Measurements from ENCODE around the gene TACR1. TPM values are rescaled to one million over a fixed set of nuclear protein-coding genes. Genes with fewer than 3 reads are reported as not detected.

The TACR1 gene
- total and polyA plus RNA-seq, 2 experiments from 2014 or later = 0.13 to 0.19 TPM

DNA sequence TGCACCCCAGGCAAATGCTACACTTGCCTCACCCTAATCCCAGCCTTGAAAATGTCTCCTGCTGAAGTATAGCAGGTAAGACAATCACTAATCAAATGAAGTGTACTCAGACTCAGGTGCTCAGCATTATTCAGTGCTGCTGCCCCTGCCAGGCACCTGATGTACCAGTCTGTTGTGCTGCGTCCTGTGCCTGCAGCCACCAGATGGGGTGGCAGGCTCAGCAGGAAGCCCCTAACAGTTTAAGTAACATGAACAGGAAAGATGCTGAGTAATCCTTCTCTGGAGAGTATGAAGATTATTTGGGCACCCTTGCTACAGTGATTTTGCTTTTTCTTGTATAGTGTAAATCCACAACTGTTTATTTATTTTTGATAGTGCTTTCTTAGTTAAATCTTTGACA is 69.1 kb downstream of the TACR1 start:
- TF ChIP-seq EZH2phosphoT487 (IDR thresholded peaks at IDR 0.05; ENCODE audit: low read depth, severe bottlenecking, unreplicated experiment) (no peak), EZH2 (IDR thresholded peaks at IDR 0.05; ENCODE audit: borderline replicate concordance) (no peak)
- TF ChIP-seq, protein P1, sequence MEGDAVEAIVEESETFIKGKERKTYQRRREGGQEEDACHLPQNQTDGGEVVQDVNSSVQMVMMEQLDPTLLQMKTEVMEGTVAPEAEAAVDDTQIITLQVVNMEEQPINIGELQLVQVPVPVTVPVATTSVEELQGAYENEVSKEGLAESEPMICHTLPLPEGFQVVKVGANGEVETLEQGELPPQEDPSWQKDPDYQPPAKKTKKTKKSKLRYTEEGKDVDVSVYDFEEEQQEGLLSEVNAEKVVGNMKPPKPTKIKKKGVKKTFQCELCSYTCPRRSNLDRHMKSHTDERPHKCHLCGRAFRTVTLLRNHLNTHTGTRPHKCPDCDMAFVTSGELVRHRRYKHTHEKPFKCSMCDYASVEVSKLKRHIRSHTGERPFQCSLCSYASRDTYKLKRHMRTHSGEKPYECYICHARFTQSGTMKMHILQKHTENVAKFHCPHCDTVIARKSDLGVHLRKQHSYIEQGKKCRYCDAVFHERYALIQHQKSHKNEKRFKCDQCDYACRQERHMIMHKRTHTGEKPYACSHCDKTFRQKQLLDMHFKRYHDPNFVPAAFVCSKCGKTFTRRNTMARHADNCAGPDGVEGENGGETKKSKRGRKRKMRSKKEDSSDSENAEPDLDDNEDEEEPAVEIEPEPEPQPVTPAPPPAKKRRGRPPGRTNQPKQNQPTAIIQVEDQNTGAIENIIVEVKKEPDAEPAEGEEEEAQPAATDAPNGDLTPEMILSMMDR (IDR thresholded peaks at IDR 0.05; ENCODE audit: poor library complexity) = no peak
- WGBS (ENCODE audit: low lambda C conversion rate, missing lambda C conversion rate) = 74% methylated on average over 1 of the region's 1 CpG
- Histone ChIP-seq H3K9me3 (ENCODE audit: low read depth) (no peaks in the 10 kb centered on the region), H3K9me2 (replicated peaks; ENCODE audit: insufficient read depth) (no peaks in the 10 kb centered on the region), H2AFZ (no peak overlapping the region), H3K4me1 (ENCODE audit: insufficient read depth) (peaks cover 4% of the 10 kb centered on the region), H3K4me3 (no peak overlapping the region), H3K4me2 (no peak overlapping the region), H3K27me3 (no peaks in the 10 kb centered on the region), H4K20me1 (ENCODE audit: insufficient read depth, poor library complexity, severe bottlenecking) (no peaks in the 10 kb centered on the region), H3K79me2 (no peaks in the 10 kb centered on the region), H3K36me3 (replicated peaks; ENCODE audit: insufficient read depth, low read depth) (no peaks in the 10 kb centered on the region), H3K27ac (no peak overlapping the region)
- no peak for DNase-seq (ENCODE audit: low spot score)

DNA sequence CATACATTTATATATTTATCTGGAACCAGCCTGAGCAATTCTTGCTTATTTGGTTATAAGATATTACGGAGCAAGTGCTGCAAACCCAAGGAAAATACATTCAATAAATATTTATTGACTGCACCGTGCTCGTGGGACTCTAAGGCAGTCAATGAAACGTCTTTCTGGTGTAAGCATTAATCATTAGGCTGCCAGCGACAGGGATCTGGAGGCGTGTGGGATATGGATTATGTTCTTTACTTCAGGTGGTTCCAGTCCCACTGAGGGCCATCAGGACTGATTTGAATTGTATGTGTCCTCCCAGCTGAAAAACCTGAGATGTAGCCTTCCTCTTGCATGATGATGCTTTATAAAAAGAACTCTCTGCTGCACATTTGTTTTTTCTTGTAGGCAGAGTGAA is 75.4 kb downstream of the TACR1 start:
- H3K9me2 ChIP-seq (replicated peaks; ENCODE audit: insufficient read depth) = no peaks in the 10 kb centered on the region
- H2AFZ ChIP-seq = no peak overlapping the region
- no peaks in the 10 kb centered on the region for H3K9me3 ChIP-seq (ENCODE audit: low read depth)
- no peak overlapping the region for H3K27ac ChIP-seq
- H3K4me2 ChIP-seq = no peak overlapping the region
- TF ChIP-seq, protein P1 (IDR thresholded peaks at IDR 0.05; ENCODE audit: poor library complexity) = no peak
- TF ChIP-seq EZH2 (IDR thresholded peaks at IDR 0.05; ENCODE audit: borderline replicate concordance) (no peak), EZH2phosphoT487 (IDR thresholded peaks at IDR 0.05; ENCODE audit: low read depth, severe bottlenecking, unreplicated experiment) (no peak)
- H3K4me1 ChIP-seq (ENCODE audit: insufficient read depth) = no peaks in the 10 kb centered on the region
- 84% methylated on average over 6 of the region's 6 CpGs for WGBS (ENCODE audit: low lambda C conversion rate, missing lambda C conversion rate)
- H3K36me3 ChIP-seq (replicated peaks; ENCODE audit: insufficient read depth, low read depth) = no peaks in the 10 kb centered on the region
- H3K27me3 ChIP-seq = no peaks in the 10 kb centered on the region
- no peak for DNase-seq (ENCODE audit: low spot score)
- no peaks in the 10 kb centered on the region for H3K79me2 ChIP-seq
- no peaks in the 10 kb centered on the region for H4K20me1 ChIP-seq (ENCODE audit: insufficient read depth, poor library complexity, severe bottlenecking)
- no peak overlapping the region for H3K4me3 ChIP-seq

DNA sequence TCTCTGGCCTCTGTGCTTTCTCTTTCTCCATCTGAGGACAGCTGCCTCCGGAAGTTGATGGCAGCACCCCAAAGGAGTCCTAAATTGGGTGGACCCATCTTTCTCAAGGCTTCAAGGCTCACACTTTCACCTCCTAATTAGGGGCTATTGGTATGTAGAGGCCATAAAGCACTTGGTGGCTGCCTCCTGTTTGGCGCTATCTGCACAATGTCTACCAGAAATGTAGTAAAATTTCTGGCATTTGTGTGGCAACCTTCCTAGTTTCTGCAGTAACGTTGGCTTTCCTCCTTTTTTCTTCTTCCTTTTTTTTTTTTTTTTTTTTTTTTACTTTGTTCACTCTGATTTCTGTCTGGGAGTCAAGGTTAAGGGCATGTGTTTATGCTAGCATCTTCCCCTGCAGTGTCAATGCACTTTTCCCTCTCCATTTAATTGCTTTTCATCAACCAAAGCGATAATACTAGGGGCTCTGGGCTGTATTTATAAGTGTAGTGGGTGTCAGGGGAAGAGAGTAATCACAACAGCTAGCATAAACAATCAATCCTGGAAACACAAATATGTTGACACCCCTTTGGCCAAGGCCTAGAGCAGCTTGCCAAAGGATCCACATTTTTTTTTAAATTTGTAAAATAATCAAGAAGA is 86.0 kb downstream of the TACR1 start:
- Histone ChIP-seq H3K4me1 (ENCODE audit: insufficient read depth) (no peaks in the 10 kb centered on the region), H3K4me2 (no peak overlapping the region), H3K27ac (no peak overlapping the region), H3K9me3 (ENCODE audit: low read depth) (no peaks in the 10 kb centered on the region), H4K20me1 (ENCODE audit: insufficient read depth, poor library complexity, severe bottlenecking) (no peaks in the 10 kb centered on the region), H3K4me3 (no peak overlapping the region), H3K27me3 (no peaks in the 10 kb centered on the region), H3K36me3 (replicated peaks; ENCODE audit: insufficient read depth, low read depth) (no peaks in the 10 kb centered on the region), H3K79me2 (no peaks in the 10 kb centered on the region), H2AFZ (no peak overlapping the region), H3K9me2 (replicated peaks; ENCODE audit: insufficient read depth) (no peaks in the 10 kb centered on the region)
- no peak for TF ChIP-seq EZH2 (IDR thresholded peaks at IDR 0.05; ENCODE audit: borderline replicate concordance)
- TF ChIP-seq, protein P1 (IDR thresholded peaks at IDR 0.05; ENCODE audit: poor library complexity) = no peak
- TF ChIP-seq EZH2phosphoT487 (IDR thresholded peaks at IDR 0.05; ENCODE audit: low read depth, severe bottlenecking, unreplicated experiment) = no peak
- 71% methylated on average over 4 of the region's 4 CpGs for WGBS (ENCODE audit: low lambda C conversion rate, missing lambda C conversion rate)
- no peak for DNase-seq (ENCODE audit: low spot score)
